GM19455 (cell line): ENCODE results near the gene CDH13.

Experiments used
- ATAC-seq: cut with Tn5 transposase; IDR thresholded peaks from one replicate; pipeline ENCODE4 v1.9.1; 2021; ENCODE audit not compliant: unreplicated experiment

Gene CDH13

DNA sequence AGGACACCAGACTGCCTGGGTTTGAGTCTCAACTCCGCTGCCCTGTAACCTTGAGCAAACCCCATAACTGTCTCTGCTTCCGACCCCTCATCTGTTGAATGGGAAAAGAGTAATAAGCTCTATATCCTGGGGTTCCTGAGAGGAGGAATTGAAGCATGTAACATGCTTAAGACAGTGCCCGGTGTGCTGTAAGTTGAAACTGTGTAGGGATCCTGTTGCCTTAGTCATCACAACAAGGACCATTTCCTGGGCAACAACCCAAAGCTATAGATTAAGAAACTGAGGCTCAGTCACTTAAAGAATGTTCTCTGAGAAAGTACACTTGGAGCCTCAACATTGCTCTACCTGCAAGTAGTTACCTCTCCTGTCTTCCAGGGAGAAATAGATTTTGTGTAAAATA is 23.0 kb downstream of the CDH13 start:
- ATAC-seq, result no peak

DNA sequence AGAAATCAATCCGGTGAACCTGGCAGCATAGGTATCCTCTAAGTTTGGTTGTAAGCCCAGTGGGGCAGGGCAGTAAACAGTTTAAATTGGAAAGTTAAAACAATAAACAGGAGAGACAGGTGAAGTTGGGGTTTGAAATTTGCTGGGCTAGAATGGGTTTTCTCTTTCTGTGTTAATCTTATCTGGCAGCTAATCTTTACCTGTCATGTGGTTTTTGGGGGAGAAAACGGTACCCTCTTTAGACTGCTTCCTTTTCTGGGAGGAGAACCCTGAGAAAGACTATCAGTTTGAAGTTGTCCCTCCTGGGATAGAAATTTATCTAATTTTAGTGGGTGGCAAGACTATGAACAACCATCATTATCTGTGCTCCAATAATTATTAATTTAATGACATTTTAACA is 24.0 kb downstream of the CDH13 start:
- no peak for ATAC-seq

DNA sequence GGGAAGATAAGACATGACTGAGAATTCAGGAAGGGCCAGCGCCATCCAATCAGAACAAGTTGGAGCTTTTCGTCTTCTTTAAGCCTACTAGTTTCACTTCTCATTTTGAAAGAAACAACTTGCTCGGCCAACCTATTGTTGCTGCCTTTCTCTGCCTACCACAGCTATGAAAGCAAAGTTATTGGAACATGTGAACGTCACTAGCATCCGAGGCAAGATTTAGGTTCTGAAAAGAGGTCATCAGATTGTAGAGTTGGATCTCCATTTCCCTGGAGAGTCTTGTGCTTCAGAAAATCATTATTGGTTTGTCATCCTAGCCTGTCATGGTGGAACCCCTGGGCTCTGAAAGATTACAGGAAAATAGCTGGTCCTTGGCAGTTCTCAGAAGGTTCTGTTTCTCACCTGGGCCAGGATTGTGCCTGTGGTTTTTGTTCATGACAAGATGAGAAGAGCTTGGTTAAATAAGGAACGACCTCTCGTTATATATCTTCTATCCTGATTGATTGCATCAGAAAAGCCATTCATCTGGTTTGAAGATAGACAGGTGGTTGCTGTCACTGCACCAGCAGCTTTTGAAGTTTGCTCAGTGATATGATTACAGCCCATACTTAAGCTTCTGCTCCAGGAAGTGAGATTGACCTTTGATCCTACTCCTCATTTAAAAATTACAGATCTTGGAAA is 25.3 kb downstream of the CDH13 start:
- ATAC-seq, result peak; percentile 67

DNA sequence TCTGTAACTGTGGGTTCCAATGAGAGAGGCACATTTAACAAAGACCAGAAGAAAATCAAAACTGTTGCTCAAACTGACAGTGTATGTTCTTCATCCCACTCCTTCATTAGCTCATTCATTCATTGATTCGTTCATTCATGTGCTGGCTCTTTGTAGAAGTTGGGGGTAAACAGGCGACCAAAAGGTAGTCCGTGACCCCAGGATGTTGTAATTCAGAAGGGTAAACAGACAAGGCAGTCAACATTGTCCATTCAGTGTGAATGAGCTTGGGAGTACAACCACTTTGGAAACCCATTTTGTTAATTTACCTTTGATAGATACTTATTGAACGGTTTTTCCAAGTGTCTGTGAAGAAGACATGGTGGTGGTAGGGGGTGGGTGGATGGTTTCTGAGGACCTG is 26.1 kb downstream of the CDH13 start:
- ATAC-seq, result no peak

DNA sequence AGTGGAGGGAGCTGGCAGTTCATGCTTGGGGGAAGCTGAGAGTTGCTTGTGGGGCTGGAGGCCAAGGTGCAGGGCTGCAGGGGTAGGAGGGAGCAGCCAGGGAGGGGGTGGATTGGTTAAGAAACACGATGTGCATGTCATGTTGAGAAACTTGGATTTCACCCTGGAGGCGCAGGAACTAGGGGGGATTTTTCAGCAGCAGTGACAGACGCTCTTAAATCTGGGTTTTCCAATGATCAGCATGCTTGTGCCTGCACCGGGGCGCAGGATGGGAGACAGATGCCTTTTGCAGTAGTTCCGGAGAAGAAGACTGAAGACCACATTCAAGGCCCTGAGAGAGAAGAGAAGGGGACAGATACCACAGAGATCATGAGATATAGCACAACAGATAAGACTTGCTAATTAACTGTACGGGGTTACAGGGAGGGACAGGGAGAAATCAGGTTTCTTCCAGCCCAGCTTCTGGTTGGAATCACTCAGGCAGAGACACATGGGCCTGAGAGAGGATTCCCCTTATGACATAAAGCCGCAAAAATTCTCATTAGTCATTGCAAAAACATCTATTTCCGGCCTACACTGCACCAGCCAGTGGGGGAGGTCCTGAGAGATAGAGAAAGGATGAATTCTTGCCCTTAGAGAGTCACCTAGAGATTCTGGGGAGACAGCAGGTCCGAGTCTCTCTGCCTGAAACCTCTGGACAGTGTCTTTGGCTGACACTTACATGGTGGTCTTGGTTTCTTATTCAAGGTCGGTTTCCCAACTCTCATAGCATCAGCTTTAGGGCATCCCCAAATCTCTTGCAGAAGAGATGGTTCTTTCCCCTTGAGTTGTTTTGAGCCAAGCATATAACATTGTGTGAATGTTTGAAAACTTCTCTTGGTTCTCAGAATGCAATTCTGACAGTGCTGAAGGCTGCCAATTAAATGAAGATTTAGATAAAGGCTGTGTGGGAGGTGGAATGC is 27.1 kb downstream of the CDH13 start:
- peak; percentile 73 for ATAC-seq

DNA sequence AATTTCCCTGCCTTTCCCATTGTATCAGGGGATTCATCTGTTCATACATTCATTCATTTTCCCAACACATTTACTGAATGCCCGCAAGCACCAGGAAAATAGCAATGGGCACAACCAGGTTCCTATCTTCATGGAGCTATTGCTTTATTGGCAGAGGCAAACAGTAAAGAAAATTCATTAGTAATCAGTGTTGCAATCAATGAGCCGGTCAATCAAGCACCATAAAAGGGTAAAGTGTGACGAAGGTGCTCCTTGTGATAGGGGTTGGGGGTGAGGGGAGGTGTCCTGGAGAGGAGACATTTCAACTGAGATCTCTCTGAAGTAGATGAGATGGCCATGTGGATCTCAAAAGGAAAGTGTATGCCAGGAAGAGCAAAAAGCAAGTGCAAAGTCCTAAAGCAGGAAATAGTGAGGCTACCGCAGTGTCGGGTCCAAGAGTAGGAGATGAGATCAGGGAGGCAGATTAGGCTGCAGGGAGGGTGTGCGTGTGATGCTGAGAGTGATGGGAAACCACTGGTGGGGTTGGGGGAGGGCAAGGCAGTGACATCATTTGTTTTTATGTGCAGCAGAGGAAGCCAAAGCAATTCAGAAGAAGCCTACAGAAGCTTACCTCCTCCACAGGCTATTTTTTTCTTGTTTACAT is 28.4 kb downstream of the CDH13 start:
- no peak for ATAC-seq

DNA sequence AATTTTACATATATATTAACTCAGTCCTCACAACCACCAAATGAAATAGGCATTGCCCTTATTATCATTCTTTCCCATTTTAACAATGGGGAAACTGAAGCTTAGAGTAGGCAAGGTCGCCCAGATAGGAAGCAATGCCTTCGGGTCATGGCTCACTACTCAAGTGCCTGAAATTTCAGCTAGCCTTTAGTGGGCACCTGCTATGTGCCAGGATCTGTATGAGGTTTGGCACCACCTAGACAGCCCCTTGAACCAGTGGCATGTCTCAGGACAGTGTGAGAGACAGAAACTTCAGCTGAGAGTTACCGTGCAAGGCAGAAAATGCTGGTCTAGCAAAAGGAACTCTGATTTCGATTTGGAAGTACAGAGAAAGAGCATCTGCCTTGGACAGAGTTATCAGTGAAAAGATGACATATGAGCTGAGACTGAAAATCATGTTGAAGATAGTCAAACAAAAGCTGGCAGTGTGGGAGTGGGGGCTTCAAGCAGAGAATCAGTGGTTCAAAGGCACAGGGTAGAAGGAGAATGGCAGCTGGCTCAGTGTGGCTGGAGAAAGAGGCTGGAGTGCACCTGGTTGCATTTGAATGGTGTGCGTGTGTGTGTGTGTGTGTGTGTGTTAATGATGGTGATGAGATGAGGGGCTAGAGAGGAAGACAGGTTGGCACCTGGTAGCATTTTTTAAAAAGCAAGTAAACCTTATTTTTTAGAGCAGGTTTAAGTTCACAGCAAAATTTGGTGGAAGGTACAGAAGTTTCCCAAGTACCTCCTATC is 29.1 kb downstream of the CDH13 start:
- no peak for ATAC-seq

DNA sequence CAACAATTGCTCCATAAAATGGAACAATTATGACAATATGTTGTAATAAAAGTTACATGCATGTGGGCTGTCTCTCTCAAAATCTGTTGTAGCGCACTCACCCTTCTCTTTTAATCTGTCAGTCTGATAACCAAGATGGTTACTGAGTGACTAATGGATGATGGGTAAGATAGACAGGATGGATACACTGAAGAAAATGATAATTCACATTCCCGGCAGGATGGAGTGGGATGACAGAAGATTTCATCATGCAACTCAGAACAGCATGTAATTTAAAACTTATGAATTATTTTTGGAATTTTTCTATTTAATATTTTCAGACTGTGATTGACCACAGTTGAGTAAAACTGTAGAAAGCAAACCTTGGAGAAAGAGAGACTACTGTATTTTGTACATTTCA is 30.5 kb downstream of the CDH13 start:
- no peak for ATAC-seq

DNA sequence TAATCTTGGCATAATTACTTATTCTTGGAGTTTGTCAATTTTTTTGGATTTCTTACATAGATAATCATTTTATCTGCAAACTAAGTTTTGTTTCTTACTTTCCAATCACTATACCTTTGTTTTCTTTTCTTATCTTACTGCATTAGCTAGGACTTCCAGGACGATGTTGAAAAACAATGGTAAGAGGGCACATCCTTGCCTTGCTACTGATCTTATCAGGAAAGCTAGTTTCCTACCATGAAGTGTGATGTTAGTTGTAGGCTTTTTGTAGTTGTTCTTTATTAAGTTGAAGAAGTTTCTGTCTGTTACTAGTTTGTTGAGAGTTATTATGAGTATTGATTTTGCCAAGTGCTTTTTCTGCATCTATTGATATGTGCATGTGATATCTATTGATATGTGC is 31.0 kb downstream of the CDH13 start:
- ATAC-seq, result no peak

DNA sequence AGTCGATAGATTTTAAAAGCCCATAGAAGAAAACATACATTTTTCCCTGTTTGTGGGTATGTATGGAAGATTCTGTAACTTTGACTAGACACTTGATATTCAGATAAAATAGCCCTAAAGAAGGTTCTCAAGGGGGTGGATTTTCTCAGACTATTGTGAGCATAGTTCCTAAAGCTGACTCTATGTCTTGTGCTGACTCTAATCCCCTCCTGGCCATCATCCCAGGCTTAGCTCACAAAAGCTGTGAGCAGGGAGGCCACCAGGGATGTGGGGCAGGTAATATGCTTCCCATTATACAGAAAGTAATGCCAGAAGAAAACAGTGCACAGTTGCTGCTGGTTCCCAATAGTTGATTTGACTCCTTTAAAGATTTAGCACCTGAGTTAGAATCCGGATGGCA is 32.0 kb downstream of the CDH13 start:
- no peak for ATAC-seq

DNA sequence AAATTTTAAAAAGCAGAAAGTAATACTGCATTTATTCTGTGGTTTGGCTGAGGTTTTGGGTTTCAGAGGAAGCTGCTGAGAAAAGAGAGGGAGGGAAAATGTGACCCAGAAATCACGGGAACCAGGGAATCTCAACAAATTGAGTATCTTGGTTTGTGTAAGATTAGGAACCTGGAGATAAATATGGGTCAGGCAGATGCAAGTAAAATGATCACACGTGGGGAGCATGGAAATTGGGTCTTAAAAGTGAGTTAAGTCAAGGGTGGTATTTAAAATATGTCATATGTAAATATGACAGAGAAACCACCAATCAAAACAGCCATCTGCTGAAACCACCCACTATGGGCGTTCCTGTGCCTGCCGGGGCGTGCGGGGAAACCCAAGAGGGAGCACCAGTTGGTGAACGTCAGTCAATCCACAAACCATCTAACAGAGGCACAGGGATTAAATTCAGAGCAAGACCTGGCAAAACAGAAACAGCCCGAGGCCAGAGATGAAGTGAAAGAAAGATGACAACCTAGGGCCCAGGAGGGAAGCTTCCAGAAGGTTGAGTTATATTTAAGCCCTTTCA is 33.4 kb downstream of the CDH13 start:
- ATAC-seq, result no peak

DNA sequence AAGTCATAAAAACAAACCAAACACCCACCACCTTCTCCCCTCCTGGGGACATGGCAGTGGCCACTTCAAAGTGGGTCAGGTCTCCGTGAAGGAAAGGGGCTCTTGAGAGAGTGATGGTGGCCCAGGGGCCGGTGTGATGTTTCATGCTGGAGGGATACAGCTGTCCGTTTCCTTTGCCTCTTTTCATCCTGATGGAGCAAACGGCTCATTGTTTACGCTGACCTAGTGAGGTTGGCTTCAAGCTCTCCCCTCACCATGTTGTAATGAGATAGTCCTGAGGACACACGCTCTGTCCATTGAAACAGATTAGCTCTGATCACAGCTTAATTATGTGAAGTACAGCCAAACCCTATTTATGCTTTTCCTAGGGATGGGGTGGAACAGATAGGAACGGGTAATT is 34.2 kb downstream of the CDH13 start:
- ATAC-seq, result no peak

DNA sequence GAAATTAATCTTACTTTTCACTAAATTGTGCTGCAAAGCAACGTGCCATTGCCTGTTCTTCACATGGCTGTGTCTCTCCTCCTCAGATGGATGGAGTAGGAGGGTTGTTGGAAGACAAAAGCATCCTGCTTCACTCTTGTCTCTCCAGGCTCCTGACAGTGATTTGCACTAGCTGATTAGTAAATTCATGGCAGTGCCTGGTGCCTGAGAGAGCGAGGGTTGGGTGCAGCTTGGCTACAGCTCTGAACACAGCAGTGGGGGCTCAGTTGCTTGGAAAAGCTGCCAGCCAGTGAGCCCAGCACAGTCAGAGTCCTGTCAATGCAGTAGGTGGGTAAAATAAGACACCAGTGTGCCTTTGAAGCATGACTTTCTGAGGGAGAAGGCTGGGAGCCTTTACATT is 37.4 kb downstream of the CDH13 start:
- ATAC-seq, result no peak

DNA sequence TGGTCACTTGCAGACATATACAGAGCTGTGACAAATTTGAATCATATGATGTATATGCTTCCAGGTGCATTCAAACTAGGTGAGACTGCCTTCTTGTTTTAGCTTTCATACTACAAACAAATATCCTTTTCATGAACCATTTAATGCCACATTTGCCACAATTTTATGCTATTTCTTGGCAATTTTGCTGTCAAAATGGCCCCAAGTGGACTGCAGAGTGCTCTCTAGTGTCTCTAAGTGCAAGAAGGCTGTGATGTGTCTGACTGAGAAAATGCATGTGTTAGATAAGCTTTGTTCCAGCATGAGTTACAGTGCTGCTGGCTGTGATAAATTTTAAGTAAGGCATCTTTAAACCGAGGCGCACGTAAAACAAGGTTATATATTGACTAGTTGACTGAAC is 38.3 kb downstream of the CDH13 start:
- no peak for ATAC-seq

DNA sequence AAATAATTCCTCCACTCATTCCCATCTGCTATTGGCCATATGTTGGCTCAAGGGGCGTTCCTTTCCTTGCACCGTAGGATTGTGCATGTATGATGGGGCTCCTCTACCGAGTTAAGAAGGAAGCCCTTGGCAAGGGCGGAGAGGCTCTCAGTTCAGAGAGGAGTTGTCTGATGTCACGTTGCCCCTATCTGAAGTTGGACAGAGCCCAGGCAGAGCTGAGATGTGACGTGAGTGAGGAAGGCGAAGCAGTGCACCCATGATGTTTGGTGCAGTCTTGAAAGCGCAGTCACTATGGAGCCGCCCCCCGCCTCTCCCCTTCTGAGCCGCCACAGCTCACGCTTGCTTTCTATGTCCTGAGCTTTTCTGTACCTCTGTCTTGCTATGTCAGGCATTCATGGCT is 40.7 kb downstream of the CDH13 start:
- ATAC-seq, result no peak

DNA sequence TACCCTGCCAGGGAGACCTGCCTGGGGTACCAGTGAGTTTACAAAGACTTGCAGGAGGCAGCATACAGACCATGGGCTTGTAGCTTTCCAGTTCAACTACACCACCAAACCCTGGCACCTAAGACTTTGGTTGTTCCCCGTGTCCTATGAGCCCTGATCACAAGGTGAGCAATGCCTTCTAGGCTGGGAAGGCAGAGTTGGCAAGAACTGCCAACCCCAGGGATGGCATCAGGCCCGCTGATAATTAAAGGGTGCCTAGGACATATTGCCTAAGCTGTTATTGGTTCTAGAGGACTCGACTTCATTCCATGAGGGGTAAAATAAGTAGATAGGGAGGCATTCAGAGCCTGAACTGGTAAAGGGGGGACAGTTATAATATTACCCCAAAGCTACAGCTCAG is 41.3 kb downstream of the CDH13 start:
- ATAC-seq, result no peak

DNA sequence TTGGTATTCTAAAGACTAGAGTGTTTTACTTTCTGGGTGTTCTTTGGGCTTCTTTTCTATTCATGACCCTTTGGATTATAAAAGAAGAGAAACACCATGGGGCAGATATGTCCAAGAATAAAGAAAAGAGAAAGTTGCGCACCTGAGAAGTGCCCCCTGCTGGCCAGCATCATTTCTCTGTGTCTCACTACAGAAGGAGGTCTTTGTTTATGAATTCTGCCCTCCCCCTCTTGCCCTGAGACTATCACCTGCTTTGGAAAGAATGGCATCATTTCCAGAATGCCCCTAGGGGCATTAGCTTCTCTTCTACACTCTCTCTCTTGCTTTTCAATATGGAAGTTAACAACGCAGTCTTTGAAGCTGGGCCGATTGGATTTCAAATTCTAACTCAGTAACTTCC is 45.0 kb downstream of the CDH13 start:
- no peak for ATAC-seq

DNA sequence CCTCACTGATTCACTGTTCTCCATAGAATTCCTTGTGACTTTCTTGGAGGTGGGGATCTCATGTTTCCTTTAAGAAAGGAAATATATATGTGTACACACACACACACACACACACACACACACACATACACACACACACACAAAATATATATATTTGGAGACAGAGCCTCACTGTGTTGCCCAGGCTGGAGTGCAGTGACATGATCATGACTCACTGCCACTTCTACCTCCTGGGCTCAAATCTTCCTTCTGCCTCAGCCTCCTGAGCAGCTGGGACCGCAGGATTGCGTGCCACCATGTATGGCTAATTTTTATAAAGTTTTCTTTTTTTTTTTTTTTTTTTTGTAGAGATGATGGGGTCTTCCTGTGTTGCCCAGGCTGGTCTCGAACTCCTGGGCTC is 45.9 kb downstream of the CDH13 start:
- ATAC-seq, result no peak

DNA sequence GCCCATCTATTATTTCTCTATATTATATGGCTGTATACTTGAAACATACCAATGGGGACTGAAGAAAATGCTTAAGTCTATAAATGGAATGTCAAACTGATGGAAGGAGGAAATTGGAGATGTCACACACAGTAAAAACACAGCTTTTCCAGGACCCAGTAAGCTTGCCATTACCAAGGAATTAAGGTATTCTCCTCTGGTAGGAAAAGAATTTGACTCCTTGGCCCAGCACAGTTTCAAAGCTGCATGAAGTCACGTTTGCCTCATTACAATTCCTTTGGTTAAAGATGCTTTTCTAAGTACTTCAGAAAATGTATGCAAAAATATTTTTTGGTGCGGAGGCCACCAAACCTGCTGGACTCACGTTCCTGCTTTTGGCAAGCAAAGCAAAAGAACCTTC is 48.5 kb downstream of the CDH13 start:
- ATAC-seq, result no peak

DNA sequence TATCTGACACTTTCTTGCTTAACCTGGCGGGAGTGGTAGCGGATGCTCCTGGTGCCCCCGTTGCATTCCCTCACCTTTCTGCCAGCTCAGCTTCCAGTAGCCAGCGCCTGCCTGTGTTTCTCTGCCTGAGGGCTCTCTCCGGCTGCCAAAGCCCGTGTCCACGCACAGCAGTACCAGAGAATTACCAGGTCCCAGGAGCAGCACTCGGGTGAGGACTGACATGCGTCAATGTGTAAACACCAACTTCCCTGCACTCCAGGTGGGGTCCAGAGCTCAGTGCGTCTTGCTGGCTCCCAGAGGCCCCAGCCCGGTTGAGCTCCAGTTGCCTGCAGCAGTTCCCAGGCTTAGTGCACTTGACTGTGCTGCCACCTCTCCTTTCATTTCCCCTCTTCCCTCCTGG is 54.8 kb downstream of the CDH13 start:
- ATAC-seq, result no peak

DNA sequence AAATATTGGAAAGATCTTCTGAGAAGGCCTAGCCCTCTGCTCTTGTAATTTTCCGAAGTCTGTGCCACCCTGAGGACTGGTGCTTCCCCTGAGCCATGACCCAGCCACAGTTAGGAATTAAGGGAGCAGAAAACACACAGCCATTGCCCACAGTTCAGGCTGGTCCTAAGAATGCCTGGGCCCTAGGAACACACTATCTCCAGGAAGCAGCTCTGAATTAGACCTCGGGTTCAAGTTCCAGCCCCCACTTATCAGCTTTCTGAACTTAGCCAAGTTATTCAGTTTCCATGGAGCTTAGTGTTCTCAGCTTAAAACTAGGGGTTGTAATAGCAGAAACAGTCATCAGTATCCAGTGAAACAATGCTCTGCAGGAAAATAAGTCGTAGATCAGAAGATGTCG is 56.0 kb downstream of the CDH13 start:
- no peak for ATAC-seq
